Inflammatory macrophage treated with lipopolysaccharide for 4 hours (primary cell): Measurements from ENCODE around the gene FBXO47.
"Not testable (repeated sequence)": the region's sequence is repeated elsewhere in the genome, so short reads cannot be mapped to it uniquely, and the experiment has no call there.

Source experiments
- DNase-seq: peaks from one replicate; pipeline ENCODE4 v3.0.0-alpha.2; 2020

The FBXO47 gene

DNA sequence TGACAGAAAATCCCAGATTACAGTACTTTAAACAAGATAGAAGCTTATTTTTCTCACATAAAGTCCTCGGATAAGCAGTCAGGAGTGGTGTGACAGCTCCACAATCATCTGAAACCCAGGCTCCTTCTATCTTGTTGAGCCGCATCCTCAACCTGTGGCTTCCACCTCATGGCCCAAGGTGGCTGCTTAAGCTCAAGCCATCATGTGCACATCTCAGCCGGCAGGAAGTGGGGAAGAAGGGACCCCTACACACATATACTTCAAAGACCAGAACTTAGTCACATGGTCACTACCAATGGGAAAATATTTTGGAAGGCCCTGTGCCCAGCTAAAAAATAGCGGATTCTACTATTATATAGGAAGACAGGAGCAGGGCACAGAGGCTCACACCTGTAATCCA, 11.0 kb upstream of the FBXO47 start:
- no peak for DNase-seq

DNA sequence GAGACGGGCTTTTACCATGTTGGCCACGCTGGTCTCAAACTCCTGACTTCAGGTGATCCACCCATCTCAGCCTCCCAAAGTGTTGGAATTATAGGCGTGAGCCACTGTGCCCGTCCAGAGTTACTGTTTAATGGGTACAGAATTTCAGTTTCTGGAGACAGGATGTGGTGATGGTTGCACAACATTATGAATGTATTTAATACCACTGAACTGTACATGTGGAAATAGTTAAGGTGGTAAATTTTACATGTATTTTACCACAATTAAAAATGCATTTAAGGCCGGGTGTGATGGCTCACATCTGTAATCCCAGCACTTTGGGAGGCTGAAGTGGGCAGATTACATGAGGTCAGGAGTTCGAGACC, 9.0 kb upstream of the FBXO47 start:
- DNase-seq, result peak; percentile 64

DNA sequence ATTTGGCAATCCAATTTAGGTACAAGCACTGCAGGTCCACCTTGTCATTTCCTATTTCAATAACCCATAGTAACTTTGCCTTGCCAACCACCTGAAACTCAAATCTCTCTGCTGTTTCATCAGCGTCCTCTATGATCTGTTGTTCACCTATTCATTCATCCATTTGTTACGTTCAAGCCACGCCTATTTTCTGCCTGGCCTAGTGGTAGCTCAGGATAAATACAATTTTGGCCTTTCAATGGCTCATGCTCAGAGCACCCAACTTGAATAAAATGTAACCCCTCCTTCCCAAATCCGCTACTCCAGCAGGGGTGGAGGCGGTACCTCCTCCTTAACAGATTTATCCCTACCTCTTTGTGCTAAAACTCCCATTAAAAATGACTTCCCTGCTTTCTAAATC, 3.6 kb upstream of the FBXO47 start:
- no peak for DNase-seq

DNA sequence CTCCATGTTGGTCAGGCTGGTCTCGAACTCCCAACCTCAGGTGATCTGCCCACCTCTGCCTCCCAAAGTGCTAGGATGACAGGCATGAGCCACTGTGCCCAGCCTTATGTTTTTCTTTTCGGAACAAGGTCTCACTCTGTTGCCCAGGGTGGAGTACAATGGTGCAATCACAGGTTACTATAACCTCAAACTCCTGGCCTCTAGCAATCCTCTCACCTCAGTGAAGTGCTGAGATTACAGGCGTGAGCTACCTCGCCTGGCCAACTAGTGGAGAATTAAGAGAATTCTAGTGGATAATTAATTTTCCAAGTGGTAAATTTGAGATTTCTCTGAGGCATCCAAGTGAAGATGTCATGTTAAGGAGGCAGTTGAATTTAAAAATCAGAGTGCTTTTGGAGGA, 2.9 kb upstream of the FBXO47 start:
- no peak for DNase-seq

DNA sequence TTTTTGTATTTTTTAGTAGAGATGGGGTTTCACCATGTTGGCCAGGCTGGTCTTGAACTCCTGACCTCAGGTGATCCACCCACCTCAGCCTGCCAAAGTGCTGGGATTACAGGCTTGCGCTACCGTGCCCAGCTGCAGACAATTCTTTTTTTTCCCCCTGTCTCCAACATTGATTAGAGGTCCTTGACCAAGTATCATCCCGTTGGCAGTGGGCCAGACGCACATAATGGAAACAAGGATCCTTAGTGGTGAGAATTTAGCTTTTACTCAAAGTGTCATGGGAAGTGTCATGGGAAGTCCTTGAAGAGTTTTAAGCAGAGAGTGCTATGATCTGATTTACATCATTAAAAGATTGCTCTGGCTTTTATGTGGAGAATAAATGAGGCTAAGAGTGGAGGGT, 2.1 kb upstream of the FBXO47 start:
- DNase-seq, result no peak

DNA sequence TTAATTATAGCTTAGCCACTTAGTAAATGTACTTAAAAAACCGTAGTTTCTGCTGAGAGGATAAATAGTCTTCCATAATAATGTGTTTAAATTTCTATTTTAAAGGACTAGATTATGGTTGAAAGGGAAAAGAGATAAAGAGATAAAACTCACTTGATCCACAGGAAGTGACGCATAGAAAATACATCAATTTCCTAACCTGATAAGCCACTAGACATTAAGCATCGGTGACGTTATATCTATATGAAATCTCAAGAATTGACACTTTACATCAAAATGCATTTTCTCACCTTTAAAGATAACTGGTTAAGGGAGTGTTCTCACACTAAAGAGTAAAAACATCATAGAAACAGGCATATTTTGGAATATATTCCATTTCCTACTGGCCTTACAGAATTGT, 5.8 kb downstream of the FBXO47 start:
- DNase-seq, result no peak

DNA sequence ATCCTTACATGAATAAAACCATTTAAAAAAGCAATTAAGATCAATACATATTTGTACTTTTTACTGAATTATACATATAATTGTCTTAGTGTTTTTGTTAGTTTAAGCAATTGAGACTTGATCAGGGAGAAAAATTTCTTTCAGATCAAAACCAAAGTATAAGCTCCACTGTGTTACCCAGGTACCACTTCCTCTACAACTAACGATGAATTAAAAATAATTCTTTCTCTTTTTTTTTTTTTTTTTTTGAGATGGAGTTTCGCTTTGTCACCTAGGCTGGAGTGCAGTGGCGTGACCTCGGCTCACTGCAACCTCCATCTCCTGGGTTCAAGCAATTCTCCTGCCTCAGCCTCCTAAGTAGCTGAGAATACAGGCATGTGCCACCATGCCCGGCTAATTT, 6.8 kb downstream of the FBXO47 start:
- DNase-seq, result no peak

DNA sequence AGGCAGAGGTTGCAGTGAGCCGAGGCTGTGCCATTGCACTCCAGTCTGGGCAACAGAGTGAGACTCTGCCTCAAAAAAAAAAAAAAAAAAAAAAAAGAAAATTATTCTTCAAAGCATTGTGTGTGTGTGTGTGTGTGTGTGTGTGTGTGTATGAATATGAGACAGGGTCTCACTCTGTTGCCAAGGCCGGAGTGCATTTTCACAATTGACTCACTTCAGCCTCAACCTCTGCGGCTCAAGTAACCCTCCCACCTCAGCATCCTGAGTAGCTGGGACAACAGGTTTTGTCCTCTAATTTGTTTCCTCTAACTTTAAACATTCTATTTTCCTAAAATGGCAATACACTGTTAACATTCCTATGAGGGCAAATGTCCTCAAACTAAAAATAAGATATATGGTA, 7.7 kb downstream of the FBXO47 start:
- no peak for DNase-seq

DNA sequence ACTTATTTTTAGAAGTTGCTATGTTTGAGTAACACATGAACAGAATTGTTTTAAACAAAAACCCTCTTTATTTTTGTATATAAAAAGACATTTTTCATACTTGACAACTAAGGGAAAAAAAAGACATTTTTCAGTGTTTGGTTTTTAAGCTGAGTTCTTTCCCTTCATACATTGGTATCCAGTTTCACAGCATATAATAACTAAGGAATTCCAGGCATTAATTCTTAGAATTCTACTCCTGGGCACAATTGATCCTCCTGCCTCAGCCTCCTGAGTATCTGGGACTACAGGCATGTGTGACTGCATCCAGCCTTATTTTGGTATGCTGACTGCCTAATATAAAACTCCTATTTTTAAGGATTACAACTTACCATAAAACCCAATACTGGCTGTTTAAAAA, 8.4 kb downstream of the FBXO47 start:
- no peak for DNase-seq

DNA sequence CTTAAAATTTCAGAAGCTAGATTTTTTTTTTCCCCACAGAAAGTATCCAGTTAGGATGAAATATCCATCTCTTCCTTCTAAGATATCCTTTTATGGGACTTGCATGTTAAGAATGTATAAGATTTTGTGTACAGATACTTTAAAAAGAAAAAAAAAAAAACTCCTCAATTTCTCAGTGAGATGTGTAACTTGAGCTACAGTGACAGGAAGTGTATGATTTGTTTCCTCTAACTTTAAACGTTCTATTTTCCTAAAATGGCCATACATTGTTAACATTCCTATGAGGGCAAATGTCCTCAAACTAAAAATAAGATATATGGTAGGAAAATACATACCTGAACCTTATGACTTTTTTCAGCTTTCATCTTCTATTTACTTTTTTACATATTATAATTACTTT, 8.9 kb downstream of the FBXO47 start:
- DNase-seq, result no peak

DNA sequence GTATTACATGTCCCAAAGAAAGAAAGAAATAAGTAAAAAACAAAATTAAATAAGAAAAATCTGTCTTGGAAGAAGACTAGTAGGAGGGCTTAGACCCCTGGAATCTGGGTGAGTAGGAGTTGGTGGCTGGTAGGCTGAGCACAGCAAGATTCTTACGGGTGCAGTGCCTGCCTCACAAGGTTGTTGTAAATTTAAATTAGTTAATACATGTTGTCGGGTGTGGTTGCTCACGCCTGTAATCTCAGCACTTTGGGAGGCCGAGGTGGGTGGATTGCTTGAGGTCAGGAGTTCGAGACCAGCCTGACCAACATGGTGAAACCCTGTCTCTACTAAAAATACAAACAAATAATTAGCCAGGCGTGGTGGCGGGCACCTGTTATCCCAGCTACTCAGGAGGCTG, 13.4 kb downstream of the FBXO47 start:
- DNase-seq, result not testable (repeated sequence)

DNA sequence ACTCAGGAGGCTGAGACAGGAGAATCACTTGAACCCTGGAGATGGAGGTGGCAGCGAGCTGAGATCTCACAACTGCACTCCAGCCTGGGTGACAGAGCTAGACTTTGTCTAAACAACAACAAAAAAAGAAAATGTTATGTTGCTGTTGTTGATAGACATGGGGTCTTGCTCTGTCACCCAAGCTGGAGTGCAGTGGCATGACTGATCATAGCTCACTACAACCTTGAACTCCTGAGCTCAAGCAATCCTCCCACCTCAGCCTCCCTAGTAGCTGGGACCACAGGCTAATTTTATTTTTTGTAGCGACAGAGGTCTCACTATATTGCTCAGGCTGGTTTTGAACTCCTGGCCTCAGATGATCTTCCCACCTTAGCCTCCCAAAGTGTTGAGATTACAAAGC, 20.0 kb downstream of the FBXO47 start:
- no peak for DNase-seq

DNA sequence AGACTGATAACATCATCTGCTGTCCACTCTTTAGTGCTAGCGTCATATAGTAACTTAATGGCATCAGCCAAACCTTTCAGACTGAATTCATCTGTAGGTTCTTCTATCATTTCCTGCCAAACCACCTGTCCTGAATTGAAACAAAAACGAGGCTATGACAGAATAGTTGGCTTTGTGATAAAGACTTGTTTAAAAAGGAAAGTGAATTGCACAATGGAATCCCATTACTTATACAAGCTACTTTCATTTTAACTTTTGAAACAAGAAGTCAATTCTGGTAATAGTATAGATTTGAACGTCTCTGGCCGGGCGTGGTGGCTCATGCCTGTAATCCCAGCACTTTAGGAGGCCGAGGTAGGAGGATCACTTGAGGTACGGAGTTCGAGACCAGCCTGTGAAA, 23.6 kb downstream of the FBXO47 start:
- peak; percentile 82 for DNase-seq

DNA sequence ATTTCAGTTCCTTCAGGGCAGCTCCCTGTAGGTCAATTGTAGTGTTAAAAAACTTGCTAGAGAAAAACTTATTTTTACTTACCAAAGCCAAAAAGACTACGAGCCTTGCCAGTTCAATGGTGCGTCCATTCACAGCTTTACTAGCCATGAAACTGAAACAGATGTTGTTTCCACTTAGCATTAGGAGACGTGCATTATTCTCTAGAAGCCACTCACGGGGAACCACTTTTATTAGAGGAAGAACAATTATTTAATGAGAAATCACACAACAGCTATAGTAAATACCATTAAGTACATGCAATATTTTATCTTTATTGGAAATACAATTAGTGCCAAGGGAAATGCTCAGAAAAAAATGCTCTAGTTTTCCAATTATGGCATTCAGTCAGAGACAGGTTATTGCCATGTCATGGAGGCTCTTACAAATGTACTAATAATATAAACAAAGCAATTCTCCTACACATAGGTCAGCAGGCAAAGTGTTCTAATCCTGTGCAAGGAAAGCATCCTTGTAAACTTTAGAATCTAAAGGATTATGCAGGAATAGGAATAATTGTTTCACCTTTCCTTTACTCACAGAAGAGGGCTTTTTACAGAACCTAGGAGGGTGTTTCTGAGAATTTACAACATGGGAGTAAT, 24.4 kb downstream of the FBXO47 start:
- DNase-seq, result no peak

DNA sequence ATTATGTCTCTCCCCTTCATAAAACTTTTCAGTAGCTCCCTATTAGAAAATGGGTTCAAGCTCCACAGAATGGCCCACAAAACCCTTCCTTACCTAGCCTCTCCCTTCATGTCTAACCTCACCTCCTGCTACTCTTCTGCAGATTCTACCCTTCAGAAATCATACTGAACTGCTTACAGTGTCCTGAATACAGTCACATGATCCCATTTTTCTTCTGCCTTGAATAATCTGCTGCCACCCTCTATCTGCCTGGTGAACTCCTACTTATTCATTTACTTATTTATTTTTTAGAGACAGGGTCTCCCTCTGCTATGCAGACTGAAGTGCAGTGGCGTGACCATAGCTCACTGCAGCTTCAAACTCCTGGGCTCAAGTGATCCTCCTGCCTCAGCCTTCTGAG, 26.8 kb downstream of the FBXO47 start:
- no peak for DNase-seq

DNA sequence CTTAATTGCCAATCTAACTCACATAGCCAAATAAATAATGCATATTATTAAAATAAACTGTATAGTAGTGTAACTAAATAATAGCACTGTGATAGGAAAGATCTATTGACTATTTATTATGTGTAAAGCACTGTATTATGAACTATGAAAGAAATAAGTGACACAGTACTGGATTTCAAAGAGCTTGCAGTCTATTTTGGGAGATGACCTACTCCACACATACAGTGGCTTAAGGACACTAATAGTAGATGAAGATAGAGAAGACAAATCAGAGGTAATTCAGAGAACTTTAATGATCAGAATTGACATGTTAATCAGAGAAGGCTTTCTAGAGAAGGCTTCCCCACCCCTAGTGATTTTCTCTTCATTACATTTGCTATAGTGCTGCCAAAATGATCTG, 27.2 kb downstream of the FBXO47 start:
- DNase-seq, result no peak

DNA sequence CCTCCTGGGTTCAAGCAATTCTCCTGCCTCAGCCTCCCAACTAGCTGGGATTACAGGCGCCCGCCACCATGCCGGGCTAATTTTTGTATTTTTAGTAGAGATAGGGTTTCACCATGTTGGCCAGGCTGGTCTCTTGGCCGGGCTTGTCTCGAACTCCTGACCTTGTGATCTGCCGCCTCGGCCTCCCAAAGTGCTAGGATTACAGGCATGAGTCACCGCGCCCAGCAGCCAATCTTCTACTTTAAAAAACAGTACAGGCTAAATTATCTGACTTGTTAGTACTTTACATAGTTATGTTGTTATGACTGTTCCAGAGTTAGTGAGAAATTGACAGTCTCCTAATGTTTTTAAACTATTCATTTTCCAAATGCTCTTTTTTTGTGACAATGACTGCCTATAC, 33.2 kb downstream of the FBXO47 start:
- DNase-seq, result not testable (repeated sequence)

DNA sequence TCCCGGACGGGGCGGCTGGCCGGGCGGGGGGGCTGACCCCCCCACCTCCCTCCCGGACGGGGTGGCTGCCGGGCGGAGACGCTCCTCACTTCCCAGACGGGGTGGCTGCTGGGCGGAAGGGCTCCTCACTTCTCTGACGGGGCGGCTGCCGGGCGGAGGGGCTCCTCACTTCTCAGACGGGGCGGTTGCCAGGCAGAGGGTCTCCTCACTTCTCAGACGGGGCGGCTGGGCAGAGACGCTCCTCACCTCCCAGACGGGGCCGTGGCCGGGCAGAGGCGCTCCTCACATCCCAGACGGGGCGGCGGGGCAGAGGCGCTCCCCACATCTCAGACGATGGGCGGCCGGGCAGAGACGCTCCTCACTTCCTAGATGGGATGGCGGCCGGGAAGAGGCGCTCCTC, 36.4 kb downstream of the FBXO47 start:
- DNase-seq, result not testable (repeated sequence)

DNA sequence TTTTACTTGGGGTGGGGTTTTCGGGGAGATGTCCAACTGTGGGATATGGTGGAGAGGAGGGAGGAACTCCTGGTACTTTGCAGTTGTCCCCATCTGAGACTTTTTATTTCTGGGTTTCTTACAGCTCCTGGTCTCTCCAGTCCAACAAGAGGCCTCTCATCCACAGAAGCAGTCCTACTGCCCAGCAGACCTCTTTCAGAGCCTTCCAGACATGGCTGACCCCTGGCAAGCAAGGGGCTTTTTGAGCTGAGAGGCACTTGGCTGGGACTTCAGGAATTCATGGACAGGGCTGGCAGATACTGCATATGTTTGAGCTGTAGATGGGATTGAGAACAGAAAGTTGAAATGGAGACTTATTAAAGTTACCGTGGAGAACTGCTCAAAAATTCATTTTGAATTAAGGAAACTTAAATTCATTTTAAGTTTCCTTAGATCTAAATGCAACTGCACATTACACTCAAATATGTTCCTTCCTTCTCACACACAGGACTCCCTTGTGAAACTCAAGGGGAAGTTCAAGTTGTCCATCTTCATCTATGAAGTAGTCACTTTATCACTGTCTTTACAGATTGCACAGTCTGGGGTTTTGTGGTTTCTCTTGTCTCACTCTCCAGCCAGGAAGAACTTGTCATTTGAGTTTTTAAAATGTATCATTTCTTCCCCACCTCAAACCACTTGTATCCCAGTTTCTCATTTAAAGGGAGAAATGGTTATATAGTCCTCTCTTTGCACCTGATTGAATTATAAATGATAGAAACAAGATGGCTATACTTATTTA, 40.7 kb downstream of the FBXO47 start:
- DNase-seq, result peak; percentile 93

DNA sequence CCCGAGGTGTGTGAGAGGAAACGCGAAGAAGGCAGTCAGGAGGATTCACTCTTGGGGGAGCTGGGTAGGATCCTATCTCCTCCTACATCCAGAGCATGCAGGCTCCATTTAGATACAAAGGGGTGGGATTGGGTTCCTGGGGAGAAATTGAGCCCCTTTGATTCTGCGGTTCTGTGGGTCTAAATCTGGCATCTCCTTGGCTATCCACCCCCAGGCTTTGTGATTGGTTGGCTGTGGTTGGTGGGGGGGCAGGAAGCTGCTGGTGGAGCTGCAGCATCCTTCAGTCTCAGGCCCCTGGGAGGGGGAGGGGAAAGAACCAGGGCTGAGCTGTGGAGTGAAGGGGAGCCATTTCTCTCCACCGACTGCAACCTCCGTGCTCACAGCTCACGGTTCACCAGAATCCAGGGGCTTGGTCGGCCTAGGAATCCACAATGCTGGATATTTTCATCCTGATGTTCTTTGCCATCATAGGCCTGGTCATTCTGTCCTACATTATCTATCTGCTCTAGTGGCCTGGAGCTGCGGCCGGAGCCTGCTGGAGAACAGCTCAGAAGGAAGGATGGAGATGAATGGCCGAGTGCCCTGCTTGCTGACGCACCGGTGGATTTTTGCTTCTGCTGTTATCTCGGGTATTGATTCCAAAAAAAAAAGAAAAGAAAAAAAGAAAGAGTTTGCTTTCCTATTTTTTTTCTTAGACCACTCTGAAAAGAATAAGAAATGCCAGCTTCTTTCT, 41.8 kb downstream of the FBXO47 start, which contains the start of gene LASP1NB:
LASP1NB (plus strand) TSS at position 352 of the 733 bp plus-strand sequence.
- no peak for DNase-seq

DNA sequence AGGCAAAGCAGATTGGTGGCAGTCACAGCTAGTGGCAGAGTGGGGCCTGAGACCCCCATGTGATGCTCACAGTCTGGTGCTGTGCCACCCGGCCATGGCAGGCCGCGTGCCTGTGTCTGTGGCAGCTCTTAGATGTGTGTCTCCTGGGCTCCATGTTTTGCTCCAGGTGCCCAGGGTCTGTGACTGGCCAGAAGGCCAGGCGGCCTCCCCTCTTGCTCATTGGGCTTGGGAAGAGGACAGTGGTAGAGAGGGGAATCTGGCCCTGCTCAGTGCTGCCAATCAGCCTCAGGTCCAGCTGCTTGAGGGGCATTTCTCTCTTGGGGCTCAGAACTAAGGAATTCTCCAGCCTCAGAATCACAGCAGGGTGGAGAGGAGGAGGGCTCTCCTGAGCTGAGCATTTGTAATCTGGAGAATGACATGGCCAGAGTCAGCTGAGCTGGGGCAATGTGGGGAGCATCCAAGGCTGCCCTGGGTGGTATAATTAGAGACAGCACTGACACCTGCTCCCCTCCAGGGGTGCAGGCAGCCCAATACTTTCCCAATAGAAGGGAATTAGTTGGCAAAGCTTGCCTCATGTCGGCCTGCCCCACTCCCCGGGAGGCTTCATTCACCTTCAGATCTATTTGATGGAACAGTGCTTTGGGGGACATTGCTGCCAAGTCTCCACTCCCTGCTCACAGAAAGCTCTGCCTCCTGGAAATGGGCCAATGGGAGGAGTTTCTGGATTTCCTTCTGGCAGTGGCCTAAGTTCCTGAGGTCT, 44.5 kb downstream of the FBXO47 start:
- peak; percentile 15 for DNase-seq

DNA sequence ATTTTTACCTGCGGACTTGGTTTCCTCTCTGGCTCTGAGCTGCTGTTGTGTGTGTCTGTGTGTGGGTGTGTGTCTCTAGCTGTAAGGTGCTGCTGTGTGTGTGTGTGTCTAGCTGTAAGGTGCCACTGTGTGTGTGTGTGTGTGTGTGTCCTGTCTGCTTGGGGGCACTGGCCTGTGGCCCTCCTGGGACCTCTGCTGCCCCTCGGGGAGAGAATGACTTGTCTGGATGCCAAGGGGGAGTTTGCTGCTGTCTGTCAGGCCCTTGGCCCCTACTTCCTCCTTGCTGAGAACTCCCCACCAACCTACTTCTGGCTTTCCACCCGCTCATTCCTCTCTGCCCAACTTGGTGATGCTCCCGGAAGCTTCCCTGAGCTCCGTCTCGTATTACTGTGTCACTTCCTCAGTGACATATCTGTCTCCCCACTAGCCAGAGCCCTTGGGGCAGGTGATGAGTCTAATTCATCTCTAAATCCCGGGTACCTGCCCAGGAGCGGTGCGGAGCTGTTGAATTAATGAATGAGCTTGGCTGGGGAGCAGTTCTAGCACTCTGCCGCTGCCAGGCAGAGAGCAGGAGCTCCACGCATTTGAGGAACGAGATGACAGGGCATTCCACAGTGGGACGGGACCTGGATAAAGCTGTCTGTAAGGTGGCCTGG, 45.3 kb downstream of the FBXO47 start:
- peak; percentile 48 for DNase-seq
